Panc1 (cell line): ENCODE results near the gene SNX33.

Experiments used
- POLR2AphosphoS5 ChIP-seq: IDR thresholded peaks from 2 replicates; pipeline ENCODE4 v1.6.1; 2012; ENCODE audit warnings: mild to moderate bottlenecking, low read depth, low read length, moderate library complexity
- SIN3A ChIP-seq: IDR thresholded peaks from 2 replicates; pipeline ENCODE4 v1.6.1; 2012; ENCODE audit warnings: low read depth, mild to moderate bottlenecking, low read length, moderate library complexity, borderline replicate concordance; ENCODE audit not compliant: insufficient read depth
- TF ChIP-seq, protein P1 (sequence below): fragments of 450-650 bp; IDR thresholded peaks from 2 replicates; pipeline ENCODE4 v1.5.1; 2017; ENCODE audit warnings: mild to moderate bottlenecking
- TF ChIP-seq, protein P2 (sequence below), 2 experiments: IDR thresholded peaks; 2 replicates each; pipeline ENCODE4 v1.6.1; 2011 to 2012; ENCODE audit warnings: low read depth in 2 of 2, control low read depth in 1 of 2, low read length in 1 of 2, mild to moderate bottlenecking in 1 of 2, moderate library complexity in 1 of 2; ENCODE audit not compliant: insufficient read depth in 1 of 2

DNA sequence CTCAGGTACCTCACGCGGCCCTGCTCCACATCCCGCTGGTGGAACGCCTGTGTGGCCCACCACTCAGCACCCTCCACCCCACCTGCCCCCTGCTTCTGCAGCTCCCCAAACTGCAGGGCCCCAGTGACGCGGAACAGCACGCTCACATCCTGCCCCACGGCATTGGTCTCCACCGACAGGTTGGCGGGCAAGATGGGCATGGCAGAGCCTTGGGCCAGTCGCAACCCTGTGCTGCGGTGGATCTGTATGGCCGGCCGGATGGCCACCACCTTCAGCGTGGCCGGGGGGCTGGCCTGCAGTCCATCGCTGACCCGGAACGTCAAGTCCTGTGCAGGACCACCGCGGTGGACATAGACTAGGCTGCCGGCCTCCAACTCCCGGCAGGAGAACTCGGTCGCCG lies 41.1 kb downstream of the SNX33 start:
- TF ChIP-seq, protein P1, sequence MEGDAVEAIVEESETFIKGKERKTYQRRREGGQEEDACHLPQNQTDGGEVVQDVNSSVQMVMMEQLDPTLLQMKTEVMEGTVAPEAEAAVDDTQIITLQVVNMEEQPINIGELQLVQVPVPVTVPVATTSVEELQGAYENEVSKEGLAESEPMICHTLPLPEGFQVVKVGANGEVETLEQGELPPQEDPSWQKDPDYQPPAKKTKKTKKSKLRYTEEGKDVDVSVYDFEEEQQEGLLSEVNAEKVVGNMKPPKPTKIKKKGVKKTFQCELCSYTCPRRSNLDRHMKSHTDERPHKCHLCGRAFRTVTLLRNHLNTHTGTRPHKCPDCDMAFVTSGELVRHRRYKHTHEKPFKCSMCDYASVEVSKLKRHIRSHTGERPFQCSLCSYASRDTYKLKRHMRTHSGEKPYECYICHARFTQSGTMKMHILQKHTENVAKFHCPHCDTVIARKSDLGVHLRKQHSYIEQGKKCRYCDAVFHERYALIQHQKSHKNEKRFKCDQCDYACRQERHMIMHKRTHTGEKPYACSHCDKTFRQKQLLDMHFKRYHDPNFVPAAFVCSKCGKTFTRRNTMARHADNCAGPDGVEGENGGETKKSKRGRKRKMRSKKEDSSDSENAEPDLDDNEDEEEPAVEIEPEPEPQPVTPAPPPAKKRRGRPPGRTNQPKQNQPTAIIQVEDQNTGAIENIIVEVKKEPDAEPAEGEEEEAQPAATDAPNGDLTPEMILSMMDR, result no peak
- TF ChIP-seq SIN3A, result no peak
- TF ChIP-seq, protein P2, sequence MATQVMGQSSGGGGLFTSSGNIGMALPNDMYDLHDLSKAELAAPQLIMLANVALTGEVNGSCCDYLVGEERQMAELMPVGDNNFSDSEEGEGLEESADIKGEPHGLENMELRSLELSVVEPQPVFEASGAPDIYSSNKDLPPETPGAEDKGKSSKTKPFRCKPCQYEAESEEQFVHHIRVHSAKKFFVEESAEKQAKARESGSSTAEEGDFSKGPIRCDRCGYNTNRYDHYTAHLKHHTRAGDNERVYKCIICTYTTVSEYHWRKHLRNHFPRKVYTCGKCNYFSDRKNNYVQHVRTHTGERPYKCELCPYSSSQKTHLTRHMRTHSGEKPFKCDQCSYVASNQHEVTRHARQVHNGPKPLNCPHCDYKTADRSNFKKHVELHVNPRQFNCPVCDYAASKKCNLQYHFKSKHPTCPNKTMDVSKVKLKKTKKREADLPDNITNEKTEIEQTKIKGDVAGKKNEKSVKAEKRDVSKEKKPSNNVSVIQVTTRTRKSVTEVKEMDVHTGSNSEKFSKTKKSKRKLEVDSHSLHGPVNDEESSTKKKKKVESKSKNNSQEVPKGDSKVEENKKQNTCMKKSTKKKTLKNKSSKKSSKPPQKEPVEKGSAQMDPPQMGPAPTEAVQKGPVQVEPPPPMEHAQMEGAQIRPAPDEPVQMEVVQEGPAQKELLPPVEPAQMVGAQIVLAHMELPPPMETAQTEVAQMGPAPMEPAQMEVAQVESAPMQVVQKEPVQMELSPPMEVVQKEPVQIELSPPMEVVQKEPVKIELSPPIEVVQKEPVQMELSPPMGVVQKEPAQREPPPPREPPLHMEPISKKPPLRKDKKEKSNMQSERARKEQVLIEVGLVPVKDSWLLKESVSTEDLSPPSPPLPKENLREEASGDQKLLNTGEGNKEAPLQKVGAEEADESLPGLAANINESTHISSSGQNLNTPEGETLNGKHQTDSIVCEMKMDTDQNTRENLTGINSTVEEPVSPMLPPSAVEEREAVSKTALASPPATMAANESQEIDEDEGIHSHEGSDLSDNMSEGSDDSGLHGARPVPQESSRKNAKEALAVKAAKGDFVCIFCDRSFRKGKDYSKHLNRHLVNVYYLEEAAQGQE (IDR thresholded peaks at IDR 0.05; ENCODE audit: insufficient read depth in 1 of 2, low read depth in 2 of 2, low read length in 1 of 2), result no peak
- no peak for TF ChIP-seq POLR2AphosphoS5
